NCI-H2196 (cell line): ENCODE results near the gene TCERG1L.

ENCODE experiments used
- DNase-seq: peaks from one replicate; lab custom pipeline; 2025; ENCODE audit not compliant: unreplicated experiment; lab: John Stamatoyannopoulos, UW

Gene TCERG1L

GRCh38 chr10:131271195-131271880, 40.2 kb downstream of the TCERG1L start:
- no peak for DNase-seq

GRCh38 chr10:131270461-131271190, 40.9 kb downstream of the TCERG1L start:
- DNase-seq = no peak

- peak; percentile 17 for DNase-seq
Measured at GRCh38 chr10:131269776-131270460, 41.6 kb downstream of the TCERG1L start.

- no peak for DNase-seq
Measured at GRCh38 chr10:131267814-131268095, 43.8 kb downstream of the TCERG1L start.

DNA sequence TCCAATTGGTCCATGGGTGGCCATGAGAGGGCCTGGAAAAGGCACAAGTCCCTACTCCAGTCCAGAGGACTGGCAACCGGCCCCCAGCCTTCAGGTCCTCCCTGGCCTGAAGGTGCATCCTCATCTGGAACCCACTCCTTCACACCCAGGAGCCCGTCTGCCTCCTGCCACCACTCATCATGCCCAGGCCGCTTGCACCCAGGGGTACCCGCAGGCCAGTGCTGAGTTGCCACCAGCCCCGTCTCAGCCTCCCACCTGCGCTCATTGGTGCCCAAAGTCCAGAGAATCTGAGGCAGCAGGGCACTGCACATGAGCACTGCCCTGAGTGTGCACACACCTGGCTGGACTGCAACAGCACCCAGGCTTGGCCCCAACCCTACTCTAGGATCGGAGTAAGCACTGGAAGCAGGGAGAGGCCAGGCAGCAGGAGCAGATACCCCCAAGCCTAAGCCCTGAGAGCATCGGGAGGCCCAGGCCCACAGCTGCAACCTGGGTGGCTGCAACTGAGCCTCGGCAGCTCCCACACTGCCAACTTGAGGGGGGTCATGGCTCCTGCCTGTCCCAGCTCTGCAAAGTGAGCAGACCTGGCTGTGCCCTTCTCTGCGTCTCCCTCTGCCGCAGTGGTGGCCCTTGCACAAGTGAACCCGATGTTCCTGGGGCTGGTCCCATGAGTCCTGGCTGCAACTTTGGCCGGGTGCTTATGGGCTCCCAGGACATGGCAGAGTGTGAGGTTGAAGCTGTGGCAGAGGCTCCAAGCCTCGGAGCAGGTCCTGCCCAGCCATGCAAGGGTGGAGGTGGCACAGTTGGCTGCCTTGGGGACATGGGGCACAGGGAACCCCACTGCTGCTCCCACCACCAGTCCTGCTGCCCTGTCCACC, 44.3 kb downstream of the TCERG1L start:
- DNase-seq = no peak

GRCh38 chr10:131264110-131264788, 47.3 kb downstream of the TCERG1L start:
- DNase-seq = no peak

GRCh38 chr10:131261890-131262475, 49.5 kb downstream of the TCERG1L start:
- no peak for DNase-seq

DNA sequence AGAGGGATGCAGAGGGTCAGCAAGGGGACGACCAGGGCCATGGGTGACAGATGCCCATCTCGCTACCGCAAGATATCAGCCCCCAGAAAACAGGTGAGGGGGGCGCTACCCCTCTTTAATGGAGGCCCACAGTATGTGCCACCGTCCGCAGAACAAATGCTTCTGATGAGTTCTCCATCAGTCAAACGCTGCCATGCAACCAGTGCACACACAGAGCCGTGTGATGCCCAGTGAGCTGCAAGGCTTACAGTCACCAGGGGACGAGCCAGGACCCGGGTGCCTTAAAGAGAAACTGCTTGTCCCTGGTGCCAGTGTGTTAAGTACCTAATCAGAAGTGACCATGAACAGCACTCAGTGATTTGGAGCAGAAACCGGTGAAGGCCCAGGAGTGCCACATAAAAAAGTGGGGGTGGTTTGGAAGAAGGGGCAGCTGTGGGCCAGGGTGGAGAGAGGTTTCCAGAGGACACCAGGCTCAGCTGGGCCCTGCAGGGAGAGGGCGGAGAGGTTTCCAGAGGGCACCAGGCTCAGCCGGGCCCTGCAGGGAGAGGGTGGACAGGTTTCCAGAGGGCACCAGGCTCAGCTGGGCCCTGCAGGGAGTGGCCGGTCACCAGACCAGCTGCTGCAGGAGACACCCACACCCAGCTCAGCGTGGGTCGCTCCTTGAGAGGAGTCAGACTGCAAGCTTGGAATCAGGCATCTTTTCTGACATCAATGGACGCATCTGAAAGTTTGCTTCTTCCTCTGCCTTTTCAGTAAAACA, 50.9 kb downstream of the TCERG1L start:
- no peak for DNase-seq

DNA sequence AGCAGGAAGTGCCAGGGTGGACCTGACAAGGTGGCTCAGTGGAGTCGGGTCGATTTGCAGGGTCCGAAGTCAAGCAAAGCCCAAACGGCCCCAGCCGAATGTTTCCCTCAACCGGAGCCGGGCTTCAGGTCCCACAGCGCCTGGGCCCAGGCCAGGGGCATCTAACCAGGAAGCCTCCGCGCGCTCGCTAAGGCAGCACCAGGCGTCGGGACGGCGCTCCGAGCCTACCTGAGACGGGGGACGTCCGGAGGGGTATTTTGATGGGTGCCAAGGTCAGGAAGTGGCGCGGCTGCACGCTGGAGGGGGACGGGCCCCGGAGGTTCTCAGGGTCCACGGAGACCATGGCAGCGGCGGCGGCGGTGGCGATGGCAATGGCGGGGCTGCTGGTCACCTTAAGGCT, 51.5 kb downstream of the TCERG1L start:
- DNase-seq = no peak

DNA sequence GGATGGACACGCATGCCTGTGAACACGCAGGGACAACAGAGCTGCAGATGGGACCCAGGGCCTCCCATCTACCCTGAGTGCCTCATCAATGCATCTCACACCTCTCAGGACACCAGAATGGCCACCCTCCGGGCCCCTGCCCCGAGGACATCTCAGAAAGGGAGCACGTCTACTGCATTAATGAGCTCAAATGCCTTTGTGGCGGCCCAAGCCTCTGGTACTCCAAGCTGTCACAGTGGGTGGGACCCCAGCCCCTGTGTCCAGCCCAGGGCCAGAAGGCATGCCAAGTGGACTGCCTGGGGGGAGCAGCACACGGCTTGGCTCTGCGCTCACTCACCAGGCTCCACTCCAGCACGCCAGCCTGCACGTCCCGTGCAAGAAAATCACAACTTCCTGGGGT, 52.0 kb downstream of the TCERG1L start:
- no peak for DNase-seq

- no peak for DNase-seq
Measured at GRCh38 chr10:131258256-131258655, 53.3 kb downstream of the TCERG1L start.

- DNase-seq = no peak
Measured at GRCh38 chr10:131257027-131257426, 54.5 kb downstream of the TCERG1L start.

DNA sequence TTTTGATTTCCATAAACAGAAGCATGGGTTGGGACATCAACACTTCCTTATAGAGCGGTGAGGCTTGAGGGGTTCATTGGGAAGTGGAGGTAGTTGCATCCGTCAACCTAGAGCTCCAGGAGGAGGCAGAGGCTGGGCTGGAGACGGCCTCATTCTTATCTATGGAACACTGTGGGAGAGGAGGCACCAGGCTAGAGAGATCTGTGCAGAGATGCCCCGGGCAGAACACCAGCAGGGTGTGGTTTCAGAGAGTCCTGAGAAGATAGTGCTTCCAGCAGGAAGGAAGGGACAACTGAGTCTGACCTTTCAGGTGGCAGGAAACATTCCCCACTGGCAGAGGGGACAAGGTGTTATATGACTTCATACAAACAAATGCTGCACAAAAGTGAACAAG, 56.7 kb downstream of the TCERG1L start:
- no peak for DNase-seq

DNA sequence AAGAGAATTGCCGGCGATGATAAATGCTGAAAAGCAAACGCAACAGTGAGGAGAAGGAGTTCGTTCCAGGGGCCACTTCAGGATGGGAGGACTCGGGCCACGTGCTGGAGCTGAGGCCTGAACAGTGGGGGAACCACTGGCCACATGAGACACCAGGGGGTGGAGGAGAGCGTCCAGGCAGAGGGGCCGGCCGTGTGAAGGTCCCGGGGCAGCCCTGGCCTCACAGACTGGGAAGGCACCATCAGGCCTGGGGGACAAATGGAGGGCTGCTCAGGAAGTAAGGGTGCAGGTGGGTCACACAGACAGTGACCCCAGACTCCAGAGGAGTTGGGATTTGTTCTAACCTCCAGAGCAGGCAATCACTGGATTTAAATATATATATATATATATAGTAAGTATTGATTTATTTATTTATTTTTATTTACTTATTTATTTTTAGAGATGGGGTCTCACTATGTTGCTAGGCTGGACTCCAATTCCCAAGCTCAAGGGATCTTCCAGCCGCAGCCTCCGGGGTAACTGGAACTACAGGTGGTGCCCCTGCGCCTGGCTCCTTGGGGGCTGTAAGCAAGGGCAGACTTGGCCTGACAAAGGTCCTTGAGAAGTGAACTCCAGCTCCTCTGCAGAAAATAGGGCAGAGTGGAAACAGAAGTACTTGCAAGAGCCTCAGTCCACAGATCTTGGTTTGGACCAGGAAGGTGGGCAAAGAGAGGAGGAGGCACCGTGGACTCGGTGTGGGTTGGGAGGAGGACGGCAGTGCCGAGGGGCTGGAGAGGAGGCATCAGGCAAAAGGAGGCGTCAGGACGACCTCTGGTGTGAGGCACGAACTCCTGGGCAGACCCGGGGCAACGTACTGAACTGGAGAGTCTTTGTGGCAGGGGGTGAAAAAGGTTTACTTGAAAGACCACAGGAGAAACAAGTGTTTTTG, 57.3 kb downstream of the TCERG1L start:
- no peak for DNase-seq

GRCh38 chr10:131252567-131253276, 58.8 kb downstream of the TCERG1L start:
- DNase-seq = no peak

- no peak for DNase-seq
Measured at GRCh38 chr10:131251146-131251541, 60.4 kb downstream of the TCERG1L start.

- no peak for DNase-seq
Measured at GRCh38 chr10:131250454-131251145, 60.9 kb downstream of the TCERG1L start.
